SHP77 (cell line): Measurements from ENCODE around the gene ZNF783.
A peak's percentile ranks its signal among the peaks of the same experiment; 100 is the strongest.
"Not testable (repeated sequence)": the region's sequence is repeated elsewhere in the genome, so short reads cannot be mapped to it uniquely, and the experiment has no call there.

Source experiments
- DNase-seq, 2 experiments: peaks; one replicate each; lab custom pipeline; 2025; lab: John Stamatoyannopoulos, UW

Gene ZNF783

DNA sequence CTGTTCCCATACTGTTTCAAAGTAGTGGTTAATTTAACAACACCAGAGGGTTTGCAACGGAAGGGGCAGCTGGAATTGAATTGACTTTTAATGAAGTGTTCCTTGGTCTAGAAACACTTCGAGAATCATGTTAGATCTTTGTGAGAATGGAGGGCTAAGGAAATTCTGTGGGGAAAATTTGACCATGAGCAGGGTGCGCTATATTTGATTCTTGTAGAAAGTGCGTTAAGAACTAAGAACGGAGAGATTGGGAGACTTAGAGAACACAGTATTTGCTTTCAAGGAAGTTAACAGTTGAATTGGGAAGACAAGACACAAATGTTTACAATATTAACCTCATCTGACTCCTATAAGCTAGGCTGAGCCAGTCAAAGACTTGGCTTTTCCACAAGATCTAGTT is 21.4 kb upstream of the ZNF783 start:
- DNase-seq, result no peak

DNA sequence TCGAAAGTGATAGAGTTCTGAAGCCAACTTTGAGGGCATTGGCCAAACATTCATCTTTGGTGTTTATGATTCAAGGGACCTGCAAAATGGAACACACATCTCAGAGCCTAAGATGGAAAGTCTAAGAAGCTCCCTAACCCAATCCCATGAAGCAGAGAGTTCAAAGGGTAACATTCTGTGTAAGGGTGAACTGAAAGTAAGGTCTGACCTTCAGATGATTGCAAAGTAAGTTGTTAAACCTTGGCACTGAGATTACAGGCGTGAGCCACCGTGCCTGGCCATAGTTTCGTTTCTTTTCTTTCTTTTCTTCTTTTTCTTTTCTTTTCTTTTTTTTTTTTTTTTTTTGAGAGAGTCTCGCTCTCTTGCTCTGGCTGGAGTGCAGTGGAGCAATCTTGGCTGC is 20.3 kb upstream of the ZNF783 start:
- no peak for DNase-seq

DNA sequence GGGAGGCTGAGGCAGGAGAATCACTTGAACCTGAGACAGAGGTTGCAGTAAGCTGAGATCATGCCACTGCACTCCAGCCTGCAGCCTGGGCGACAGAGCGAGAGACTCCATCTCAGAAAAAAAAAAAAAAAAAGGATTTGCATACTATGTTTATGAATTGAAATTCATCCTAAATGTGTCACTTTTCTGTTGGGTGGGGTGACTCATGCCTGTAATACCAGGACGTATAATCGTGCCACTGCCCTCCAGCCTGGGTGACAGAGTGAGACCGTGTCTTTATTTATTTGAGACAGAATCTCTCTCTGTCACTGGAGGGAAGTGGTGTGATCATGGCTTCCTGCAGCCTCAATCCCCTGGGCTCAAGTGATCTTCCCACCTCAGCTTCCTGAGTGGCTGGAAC is 16.8 kb upstream of the ZNF783 start:
- DNase-seq, result no peak

DNA sequence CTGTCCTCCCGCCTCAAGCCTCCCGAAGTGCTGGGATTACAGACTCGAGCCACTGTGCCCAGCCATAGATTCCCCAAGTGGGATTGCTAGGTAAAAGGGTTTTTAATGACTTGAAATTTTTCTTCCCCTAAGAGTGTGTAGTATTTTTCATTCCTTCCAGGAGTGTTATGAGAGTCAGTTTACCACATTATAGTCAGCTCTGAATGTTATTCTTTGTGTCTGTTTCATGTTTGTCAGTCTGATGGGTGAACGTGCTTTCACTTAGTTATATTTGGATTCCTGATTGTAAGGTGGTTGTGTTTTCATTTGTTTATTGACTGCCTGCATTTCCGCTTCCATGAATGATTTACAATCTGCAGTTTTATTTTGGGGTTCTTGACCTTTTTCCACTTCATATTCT is 16.3 kb upstream of the ZNF783 start:
- no peak for DNase-seq

DNA sequence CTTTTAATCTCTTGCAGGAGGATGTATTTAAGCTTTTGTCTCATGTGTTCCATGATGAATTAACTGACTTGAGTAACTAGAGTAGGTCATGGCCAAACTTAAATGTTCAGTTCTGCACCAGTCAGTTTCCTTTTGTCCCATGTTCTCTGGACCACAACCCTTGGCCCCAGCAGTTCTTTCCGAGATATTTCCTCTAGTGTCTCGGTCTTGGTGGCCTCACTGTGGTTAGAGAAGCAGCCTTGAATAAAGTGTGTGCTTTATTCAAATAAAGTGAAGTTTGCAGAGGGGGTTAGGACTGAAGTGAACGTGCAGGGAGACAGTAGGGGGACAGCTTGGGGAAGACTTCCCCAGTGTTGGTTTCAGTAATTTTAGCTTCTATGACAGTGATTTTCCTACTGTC is 13.2 kb upstream of the ZNF783 start:
- no peak for DNase-seq

DNA sequence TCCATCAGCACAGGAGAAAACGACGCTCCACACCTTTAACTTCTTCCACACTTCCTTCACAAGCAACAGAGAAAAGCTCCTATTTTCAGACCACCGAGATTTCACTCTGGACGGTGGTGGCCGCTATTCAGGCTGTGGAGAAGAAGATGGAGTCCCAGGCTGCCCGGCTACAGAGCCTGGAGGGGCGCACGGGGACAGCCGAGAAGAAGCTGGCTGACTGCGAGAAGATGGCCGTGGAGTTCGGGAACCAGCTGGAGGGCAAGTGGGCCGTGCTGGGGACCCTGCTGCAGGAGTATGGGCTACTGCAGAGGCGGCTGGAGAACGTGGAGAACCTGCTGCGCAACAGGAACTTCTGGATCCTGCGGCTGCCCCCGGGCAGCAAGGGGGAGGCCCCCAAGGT is 11.8 kb upstream of the ZNF783 start:
- not testable (repeated sequence) for DNase-seq

DNA sequence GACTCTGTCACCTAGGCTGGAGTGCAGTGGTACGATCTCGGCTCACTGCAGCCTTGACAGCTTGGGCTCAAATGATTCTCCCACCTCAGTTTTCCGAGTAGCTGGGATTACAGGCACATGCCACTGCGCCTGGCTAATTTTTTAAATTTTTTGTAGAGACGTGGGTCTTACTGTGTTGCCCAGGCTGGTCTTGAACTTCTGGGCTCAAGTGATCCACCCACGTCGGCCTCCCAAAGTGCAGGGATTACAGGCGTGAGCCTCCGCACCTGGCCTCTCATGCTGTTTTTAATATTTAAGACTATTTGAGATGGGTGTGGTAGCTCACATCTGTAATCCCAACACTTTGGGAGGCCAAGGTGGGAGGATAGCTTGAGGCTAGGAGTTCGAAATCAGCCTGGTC is 10.5 kb upstream of the ZNF783 start:
- DNase-seq, result not testable (repeated sequence)

DNA sequence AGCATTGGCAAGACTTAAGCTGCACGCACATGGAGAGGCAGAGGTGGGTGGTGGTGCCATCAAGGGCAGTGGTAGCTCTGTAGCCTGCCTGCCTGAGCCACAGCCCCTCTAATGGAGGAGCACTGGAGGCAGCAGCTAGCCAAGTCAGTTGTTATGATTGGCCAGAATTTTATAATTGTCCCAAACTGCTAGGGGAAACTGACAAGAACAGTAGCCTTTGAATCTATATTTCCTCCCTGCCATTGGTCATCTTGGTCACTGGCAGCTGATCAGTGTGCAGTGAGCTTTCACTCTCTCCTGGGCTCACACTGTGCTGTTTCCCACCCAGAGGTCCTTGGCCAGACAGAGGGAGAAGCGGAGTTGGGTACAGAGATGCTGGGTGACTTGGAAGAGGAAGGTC is 9.6 kb upstream of the ZNF783 start:
- peak in 1 of 2 experiments; percentile 25 for DNase-seq

DNA sequence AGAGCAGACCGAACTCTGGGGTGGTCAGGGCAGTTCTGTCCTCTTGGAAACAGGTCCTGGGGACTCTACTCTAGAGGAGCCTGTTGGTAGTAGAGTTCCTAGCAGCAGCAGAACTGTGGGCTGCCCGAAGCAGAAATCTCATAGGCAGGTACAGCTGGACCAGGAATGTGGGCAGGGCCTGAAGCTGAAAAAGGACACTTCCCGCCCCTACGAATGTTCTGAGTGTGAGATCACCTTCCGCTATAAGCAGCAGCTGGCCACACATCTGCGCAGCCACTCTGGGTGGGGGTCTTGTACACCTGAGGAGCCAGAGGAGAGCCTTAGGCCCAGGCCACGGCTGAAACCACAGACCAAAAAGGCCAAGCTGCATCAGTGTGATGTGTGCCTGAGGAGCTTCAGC is 8.3 kb upstream of the ZNF783 start:
- no peak for DNase-seq

DNA sequence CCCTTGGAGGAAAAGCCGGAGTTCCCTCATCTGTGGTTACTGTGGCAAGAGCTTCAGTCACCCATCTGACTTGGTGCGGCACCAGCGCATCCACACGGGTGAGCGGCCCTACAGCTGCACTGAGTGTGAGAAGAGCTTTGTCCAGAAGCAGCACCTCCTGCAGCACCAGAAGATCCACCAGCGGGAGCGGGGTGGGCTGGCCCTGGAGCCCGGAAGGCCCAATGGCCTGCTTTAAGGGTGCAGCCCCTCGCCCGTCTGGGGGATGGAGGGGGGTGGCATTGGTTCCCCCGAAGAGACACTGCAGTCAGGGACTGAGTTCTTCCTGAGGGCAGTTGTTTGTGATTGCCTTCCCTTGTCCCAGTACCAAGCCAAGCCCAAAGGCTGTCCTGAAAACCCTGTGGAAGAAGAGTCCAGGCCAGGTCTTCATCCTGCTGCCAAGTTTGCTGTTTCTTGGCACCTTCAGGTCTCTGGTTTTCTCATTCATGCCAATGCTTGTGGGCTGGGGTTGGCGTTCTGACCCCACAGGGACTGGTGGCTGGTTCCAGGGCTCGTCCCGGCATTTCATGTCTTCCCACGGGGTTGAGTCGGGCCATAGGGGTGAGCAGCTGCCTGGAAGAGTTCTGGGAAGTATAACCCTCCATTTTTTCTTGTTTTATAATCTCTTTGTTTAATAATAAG is 7.7 kb upstream of the ZNF783 start:
- DNase-seq, result no peak

DNA sequence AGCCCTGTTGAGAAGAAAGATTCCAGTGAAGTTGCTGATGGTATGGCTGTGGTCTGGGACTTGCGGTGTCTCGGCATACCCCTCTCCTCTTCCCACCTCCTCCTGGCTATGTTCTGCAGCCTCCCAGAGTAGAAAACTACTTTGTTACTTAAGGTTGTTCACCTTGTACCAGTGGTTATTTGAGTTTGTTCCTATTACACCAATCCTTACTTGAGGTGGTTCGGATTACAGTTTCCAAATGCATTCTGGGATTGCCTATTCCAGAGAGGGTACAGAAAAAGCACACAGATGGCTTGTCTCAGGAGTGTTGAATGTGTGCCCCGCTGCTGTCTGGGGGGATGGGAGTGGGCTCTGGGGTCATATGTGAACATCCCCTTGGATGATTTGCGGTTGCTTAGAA is 6.8 kb upstream of the ZNF783 start:
- no peak for DNase-seq

DNA sequence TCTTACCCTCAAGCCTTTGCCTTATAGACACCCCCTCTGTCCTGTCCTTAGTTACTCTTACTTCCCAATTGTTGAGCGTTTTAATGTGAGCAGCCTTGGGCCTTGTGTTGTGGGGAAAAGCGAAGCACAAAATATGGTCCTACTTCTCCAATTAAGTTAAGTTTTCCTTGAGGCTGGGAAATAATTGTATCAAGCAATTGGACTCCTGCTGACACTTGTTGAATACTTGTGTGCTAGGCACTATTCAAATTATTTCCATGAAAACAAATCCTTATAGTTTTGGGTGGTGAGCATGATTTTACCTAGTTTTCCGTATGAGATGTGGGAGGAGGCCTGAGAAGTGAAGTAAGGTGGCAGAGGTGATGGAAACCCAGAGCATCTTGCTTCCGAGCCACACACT is 5.4 kb upstream of the ZNF783 start:
- no peak for DNase-seq

DNA sequence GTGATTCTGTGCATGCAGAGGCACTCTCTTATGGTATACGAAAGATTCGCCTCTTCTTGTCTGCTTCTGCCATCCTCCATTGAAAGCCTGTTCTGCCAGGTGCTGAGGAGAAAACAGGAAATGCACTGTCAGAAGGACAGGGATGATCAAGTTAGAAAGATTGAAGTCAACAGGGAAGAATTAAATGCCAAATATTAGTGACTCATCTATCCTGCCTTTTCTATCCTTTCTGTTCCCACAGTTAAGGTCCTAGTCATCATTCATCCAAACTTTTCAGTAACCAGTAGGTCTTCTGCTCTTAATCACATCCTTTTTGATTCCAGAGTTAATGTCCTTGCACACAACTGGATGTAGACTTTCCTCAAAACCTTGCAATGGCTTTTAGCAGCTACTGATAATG is 4.8 kb upstream of the ZNF783 start:
- DNase-seq, result no peak

DNA sequence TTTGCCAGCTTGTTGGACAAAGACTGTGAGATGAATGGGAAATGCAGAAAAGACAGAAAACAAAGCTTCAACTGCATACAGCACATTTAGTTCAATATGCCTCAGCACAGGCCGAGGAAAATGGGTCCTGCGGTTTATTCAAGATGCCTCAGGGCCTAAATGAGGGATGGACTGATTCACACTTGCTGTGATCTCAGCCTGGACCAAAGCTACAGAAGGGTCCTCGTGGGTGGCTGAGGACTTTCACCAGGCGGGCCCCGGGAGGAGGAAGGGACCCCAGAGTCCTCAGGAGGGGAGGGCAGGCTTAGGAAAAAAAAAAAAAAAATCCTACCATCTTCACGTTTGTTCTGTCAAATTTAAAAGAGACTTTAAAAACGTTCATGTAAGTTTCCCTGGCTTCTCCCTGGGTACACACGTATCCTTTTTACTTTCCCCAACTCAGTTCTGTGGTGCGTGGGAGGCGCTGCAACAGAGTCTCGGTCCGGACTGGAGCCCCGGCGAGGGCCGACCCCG is 624 bp upstream of the ZNF783 start:
- peak in 1 of 2 experiments; percentile 1 for DNase-seq

DNA sequence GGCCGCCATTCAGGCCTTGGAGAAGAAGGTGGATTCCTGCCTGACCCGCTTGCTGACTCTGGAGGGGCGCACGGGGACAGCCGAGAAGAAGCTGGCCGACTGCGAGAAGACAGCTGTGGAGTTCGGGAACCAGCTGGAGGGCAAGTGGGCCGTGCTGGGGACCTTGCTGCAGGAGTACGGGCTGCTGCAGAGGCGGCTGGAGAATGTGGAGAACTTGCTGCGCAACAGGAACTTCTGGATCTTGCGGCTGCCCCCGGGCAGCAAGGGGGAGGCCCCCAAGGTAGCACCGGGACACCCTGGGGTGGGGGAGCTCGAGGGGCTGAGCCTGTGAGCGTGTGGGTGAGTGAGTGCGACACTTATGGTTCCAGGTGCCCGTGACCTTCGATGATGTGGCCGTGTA is 4.5 kb downstream of the ZNF783 start:
- DNase-seq, result no peak

DNA sequence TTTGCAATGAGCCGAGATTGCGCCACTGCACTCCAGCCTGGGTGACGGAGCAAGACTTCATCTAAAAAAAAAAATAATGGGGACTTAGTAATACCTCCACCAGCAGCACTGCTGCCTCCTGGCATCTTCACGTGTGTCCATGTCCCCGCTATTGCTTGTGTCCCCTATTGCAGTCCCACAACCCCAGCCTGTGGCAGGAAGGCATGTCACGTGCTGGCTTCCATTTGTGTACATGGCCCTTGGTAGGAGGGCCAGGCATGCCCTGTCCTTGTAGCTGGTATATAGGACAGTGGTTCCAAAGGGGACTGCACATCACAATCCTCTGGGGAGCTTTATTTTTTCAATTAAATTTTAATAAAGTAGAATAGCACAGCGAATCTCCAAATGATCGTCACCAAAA is 5.7 kb downstream of the ZNF783 start:
- no peak for DNase-seq

DNA sequence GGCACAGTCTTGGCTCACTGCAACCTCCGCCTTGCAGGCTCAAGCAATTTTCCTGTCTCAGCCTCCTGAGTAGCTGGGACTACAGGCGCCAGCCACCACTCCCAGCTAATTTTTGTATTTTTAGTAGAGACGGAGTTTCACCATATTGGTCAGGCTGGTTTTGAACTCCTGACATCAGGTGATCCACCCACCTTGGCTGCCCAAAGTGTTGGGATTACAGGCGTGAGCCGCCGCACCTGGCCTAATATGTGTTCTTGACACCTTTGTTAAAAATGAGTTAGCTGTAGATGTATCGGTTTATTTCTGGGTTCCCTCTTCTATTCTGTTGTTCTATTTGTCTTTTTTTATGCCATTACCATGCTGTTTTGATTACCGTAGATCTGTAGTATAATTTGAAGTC is 12.4 kb downstream of the ZNF783 start:
- not testable (repeated sequence) for DNase-seq

DNA sequence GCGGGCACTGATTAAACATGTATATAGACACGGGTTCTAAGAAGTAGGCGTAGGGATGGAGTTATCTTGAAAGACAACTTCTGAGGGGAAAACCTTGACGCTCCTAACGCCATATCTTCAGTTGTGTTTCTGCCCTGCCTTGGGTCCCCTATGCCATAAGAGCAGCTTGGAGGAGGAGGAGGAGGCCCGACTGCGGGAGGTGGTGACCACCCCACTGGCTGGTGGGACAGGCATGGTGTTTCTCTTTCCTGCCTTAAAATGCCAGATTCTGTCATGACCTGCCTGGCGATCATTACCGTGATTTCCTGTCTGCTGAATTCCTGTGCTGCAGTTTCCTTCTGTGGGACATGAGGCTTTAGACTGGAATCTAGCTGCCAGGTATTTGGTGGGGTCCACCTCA is 15.9 kb downstream of the ZNF783 start:
- DNase-seq, result no peak

DNA sequence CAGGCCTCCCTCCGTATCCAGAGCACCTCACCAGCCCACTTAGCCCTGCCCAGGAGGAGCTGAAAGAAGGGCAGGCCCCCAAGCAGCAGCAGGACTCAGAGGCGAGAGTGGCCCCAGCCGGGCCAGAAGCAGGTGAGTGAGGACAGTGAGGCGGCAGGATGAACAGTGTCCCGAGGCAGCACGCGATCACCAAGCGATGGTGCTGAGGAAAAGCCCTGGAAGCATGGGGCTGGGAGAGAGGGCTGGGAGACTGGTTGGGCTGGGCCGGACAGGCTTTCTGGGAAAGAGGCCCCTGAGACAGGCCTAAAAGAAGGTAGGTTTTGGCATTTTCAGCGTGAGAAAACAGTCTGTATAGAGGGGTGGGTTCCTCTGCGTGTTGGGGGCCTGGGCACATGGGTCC is 16.4 kb downstream of the ZNF783 start:
- DNase-seq, result no peak

DNA sequence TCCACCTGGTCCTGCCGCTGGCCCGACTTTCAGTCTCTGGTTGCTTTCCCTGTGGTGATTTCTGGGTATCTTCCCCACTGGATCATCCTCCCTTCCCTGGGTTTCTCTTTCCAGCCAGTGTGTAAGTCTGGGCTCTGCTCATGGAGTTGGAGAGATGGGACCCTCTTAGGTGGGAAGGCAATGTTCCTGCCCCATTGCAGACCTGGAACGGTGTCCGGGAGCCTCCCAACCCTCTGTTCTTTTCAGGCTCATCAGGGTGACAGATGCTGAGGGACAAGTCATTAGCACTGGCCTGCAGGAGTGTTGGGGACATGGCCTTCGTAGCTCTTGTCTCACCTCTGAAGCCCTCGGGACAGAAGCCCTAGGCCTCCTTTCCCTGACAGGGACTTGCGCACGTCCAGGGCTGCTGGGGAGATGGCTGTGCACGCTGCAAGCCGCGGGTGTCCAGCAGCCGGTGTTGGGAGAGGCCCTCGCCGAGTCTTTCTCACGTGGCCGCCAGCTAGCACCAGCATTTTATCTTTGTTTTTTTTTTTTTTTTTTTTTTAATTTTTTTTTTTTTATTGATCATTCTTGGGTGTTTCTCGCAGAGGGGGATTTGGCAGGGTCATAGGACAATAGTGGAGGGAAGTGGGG is 17.2 kb downstream of the ZNF783 start:
- no peak for DNase-seq

DNA sequence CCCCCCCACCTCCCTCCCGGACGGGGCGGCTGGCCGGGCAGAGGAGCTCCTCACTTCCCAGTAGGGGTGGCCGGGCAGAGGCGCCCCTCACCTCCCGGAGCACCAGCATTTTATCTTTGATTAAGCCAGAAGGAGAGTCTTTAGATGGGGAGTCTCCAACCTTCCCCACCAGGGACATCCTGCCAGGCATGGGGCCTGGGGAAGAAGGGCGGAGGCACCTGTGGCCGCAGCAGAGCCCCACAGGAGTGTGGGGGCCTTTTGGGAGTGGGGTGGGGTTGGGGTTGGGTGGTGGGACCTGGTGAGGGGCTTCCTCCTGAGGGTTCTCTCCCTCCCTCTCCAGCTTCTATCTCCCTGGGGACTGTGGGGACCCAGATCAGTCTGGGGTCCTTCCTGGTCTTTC is 18.2 kb downstream of the ZNF783 start:
- no peak for DNase-seq

DNA sequence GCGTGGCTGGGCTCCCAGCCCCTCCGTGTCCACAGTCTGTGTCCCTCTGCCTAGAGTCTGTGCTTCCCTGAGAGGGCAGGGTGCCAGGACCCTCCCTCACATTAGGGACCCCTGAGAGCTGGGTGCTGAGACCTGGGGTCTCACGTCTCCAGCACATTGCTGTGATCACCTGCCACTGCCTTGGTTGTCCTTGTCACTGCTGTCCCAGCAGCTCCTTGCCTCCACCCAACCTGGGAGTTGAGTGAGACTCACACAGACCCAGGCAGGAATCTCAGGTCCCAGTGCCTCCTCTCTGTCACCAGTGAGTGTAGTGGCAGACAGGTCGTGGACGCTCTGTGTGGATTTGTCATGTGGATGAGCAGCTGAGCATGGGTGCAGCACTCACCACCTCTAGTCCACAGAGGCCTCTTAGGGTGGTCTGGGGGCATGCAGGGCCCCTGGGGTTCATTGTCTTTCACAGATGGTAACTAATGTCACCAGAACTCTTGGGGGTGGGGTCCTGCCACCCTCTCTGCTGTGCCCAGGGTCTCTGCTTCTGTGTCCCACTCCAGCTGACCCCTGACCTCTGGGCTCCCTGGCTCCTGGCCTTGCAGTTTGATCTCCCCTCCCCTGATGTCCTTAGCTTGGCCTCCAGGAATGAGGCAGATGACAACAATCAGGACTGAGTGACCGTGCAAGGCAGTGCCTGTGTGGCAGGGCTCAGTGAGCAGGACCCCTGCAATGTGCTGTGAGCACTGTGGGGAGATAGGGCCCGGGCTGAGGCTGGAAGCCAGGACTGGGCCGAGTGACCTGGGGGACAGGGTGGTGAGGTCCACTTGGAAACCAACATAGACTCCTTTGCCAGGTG is 18.9 kb downstream of the ZNF783 start:
- DNase-seq, result no peak
